CD4-positive, alpha-beta T cell treated with Interleukin-1 beta for 1 hour (primary cell): Measurements from ENCODE around the gene DOP1A.
A peak's percentile ranks its signal among the peaks of the same experiment; 100 is the strongest.

Source experiments
- DNase-seq, 2 donors: peaks; one replicate each; pipeline ENCODE4 v3.0.0-alpha.2; 2020 to 2022

The DOP1A gene

GRCh38 chr6:83067448-83068439, at the start of gene DOP1A:
Gene DOP1A, plus strand, starts transcription at chr6:83067671. Its CDS starts 29,307 bp downstream, at chr6:83096978.
- peak; percentile 95 to 96 for DNase-seq

GRCh38 chr6:83019741-83020140, 47.7 kb upstream of the DOP1A start:
- no peak for DNase-seq

DNA sequence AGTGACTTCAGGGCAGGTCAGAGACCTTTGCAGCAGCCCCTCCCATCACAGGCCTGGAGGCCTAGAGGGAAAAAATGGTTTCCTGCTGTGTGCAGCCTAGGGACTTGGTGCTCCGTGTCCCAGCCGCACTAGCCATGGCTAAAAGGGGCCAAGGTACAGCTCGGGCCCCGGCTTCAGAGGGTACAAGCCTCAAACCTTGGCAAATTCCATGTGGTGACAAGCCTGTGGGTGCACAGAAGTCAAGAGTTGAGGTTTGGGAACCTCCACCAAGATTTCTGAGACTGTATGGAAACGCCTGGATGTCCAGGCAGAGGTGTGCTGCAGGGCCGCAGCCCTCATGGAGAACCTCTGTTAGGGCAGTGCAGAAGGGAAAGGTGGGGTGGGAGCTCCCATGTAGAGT, 35.8 kb upstream of the DOP1A start:
- no peak for DNase-seq

- DNase-seq: no peak
These were observed 29.2 kb upstream of the DOP1A start for GRCh38 chr6:83038246-83038645.

DNA sequence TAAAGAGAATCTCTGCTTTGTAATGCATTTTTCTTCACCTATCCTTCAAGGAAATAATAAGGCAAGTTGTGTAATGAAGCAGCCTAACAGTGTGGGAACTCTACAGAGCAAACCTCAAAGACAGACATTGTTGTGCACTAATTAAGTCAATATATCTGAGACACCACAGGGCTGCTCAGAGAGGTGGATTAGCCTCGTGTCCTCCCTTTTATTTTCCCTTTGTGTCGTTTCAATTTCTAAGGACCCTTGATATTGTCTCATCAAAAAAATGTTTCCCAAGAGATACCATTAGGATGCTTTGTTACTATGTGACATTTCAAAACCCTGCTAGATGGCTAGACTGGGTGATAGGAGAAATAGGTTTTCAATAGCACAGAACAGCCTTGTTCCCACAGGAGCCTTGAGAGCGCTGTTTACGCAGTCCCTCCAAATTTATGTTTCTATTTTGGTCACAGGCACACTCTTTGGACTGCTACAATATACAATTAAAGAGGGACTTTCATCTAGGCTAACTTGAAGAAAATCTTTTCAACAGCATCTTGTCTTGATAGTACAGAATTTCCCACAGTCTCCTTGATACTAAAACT, 24.9 kb upstream of the DOP1A start:
- DNase-seq: no peak

DNA sequence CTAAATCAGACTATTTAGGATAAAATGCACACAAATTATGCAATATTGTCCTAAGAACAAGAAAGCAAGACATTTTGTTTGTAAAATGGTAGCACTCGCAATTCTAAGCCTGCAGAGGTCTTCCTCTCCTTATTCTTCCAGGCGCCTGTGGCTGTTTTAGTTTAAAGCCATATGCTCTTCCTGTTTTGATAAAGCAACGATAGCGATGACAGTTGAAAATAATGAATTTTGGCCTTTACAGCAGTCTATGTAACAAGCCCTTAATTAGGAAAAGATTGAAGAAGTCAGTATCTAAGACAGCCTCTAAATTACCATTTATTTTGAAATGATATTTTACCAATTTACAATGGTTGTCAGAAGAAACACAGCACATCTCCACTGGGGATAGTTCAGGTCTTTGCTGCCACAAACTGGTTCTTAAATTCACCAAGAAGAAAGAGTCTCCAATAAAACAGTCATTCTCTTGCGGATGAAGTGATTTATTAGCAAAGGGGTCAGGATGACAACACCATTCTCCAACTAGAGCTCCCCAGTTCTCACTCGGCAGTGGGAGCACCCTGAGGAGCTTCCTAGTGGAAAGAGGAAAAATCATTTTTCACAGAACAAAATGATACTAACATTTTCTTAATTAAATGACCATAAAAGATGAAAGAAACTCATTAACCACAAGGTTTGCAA, 23.2 kb upstream of the DOP1A start:
- no peak for DNase-seq

DNA sequence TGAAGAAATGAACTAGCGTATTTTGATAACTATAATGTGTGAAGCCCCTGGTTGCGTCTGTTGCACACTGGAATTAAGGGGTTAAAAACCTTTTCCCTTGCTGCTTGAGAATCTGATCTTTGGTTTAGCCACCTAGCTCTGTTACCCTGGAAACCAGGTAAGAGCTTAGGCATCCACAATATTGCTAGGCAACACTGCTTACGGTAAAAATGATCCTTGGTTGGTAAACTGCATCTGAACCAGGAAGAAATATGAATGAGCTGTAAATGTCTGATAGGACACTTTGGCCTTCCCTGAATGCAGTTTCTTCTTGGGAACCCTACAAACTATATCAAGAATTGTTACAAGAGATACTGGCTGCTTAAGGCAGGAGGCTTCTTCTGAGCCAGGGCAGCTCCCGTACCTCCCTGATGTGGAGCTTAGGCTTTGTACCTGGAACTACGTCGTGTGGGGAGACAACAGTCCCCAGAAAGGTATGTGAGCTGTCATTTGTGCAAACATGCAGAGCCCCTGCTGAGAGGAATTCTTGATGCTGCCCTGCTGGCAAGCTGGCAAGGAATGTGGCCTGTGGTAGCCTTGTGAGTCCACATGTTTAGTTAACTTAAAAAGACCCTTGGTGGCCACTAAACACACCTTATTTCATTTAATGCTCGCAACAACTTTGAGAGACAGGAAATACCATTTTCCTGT, 20.3 kb upstream of the DOP1A start:
- DNase-seq: no peak

DNA sequence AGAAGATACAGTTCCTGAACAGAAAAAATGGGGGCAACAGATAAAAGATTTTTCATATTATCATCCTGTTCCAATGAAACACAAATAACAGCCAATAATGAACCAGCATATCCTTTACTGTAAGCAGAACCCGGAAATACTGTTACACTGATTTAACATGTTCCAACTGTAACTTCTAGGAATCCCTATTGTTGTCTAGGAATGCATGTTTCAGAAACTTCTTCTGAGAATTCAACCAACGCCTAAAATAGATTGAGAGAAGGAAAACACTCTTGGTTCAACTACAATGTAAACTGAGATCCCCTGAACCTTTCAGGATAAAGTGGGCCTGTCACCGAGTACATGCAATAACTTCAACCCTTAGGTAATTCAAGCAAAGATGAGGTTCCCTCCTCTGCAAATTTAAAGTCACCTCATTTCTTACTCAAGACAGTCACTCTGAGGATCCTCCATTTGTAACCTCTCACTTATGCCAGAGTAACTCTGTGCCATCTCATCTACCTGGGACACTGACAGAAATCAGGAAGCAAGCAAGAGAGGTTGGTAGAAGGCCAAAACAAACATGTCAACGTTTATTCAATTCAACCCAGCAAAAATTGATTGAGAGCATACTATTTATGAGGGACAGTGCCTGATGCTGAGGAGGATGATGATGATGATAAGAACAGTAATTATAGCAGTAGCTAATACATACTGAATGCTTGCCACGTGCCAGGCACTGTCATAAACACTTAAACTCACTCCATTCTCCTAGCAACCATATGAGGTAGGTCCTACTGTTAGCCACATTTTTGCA, 15.9 kb upstream of the DOP1A start:
- DNase-seq: no peak

- DNase-seq: no peak
These were observed 13.8 kb upstream of the DOP1A start for GRCh38 chr6:83053678-83054077.

DNA sequence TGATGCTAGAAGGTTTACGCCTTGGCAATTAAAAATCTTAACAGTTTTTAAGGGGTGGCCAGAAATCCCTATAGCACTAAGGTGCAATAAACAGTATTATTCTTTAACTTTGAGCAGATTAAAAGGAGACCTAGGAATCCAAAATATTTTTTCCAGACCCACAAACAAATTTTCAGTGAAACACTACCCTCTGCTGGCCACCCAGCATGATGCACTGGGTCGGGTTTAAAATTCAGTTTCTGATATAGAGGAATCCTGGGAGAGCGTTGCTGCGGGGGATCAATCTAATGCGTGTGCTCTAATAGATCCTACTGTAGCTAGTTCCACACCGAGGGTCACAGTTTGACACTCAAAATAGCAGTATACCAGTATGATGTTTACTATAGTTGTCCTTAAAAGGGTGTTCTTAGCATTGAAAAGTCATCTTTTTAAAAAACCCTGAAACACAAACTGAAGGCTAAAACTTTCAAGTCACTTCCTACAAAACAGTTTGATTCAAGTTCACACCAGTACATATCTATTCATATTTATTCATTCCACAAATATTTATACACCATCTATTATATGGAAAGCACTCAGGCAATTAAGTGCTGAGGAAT, 12.0 kb upstream of the DOP1A start:
- peak; percentile 26 to 58 for DNase-seq

DNA sequence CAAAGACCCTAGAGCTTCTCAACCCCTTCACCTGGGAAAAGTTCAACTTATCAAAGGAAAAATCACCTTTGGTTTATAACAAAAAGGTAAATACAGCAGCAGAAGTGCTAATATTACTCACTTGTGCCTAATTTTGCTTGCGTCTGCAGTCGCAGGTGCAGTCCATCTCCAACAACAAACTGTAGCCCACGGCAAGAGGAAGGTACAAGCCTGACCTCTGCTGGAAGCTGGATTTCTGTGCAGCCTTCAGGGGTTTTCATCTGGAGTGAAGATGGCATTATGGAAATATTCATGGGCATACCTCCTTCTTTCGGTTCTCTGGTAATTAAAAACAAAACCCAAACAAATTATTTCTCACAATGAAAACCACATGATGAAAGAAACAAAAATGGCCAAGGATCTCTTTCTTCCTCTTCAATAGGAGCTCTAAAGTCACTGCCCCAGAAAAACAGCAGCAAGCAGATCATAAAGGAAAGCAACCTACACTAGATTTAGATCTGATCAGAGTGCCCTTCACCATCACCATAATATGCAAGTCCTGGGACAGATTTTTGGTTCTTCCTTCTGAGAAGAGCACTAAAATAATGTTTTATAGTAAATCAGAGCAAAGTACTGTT, 9.7 kb upstream of the DOP1A start:
- DNase-seq: peak; percentile 17 to 27

- no peak for DNase-seq
These were observed 6.3 kb upstream of the DOP1A start for GRCh38 chr6:83061190-83061589.

DNA sequence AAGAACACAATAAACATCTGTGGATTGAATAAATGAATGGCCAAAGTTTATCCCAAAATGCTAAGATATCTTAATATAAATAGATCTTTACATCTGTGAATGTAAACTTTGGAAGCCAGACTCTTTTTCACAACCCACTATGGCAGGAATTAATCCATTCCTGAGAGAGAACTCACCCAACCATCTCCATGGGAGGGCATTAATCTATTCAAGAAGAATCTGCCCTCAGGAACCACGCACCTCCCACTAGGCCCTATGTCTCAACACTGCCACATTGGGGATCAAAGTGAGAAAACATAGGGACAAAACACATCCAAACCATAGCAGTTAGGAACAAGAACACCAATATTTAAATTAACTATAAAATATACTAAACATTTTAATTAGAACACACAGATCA, 5.2 kb upstream of the DOP1A start:
- no peak for DNase-seq

DNA sequence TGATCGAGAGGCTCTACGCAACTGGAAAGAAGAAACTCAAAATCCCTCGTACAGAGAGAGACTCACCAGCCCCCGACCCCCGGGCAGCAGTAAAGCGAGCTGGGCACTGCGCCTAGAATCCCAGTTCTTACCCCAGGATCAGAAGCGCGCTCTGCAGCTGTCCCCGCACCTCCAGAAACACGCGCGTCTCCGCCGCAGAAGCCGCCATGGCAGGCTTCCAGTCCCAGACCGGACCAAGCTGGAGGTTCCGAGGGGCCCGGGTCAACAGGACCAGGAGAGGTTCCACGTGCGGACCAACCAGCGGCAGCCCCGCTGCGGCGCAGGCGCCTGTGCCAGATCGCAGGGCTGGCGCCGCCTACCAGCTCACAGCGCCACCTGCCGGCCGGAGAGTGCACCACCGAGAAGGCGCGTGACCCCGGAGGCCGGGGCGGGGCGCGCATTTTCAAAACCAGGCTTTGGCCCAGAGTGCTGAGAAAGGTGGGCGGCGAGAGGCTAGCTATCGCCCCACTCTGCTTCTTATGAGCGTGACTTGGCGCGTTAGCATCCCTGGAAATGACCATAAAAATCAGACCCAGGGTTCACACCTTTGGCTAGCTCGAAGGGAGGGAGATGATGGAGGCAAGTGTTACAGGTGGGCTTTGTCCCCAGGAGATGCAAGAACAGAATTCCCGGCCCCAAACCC, 1.8 kb upstream of the DOP1A start, which contains the start of gene UBE3D:
TSS of gene UBE3D (minus strand) at position 331 of the 682 bp plus-strand sequence. CDS start at position 208, 123 bp downstream.
- DNase-seq: peak; percentile 89 to 91

DNA sequence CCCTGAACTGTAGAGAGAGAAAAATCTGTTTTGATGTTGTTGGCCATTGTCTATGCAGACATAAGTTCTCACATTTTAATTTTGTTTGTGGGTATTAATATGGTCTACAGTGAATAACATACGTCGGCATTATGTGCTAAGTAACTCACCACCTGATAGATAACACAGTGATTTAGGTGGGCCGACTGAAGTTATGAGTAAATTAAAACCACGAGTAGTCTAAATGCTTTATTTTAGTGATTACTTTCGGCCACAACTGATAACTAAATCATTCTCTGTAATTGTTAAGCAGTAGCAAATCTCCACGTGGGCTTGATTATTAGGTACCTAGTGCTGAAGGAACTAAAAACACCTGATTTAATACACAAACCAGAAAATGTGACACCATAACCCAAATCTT, 1.1 kb downstream of the DOP1A start:
- DNase-seq: no peak

- no peak for DNase-seq
These were observed 2.2 kb downstream of the DOP1A start for GRCh38 chr6:83069633-83070032.

DNA sequence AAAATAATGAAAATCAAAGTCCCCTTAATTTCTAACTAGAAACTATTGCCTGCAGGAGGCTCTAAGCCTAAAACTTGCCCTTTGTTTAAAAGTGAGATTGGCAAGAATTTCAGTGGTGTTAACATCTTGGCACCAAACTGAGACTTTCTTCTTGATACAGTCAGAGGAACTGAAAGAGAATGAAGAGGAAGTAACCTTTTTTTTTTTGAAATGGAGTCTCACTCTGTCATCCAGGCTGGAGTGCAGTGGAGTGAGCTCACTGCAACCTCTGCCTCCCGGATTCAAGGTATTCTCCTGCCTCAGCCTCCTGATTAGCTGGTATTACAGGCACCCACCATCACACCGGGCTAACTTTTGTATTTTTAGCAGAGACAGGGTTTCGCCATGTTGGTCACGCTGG, 3.6 kb downstream of the DOP1A start:
- peak in 1 of 2 donors; percentile 1 for DNase-seq

DNA sequence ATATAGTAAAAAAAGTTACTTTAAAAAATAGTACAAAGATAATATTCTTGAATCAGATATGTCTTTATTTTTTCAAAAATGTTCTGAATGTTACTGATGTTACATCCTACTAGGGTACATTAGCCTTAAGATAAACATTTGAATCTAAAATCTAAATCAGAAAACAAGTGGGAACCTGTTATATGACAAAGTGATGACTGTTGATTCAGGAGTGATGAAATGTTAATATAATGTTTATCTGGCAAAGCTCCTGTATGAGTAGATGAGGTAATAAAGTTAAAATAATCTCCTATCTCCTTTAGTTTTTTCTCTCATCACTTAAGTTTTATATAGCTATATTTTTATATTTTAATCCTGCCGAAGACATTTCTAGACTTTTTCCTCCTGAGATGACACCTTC, 4.2 kb downstream of the DOP1A start:
- DNase-seq: no peak

DNA sequence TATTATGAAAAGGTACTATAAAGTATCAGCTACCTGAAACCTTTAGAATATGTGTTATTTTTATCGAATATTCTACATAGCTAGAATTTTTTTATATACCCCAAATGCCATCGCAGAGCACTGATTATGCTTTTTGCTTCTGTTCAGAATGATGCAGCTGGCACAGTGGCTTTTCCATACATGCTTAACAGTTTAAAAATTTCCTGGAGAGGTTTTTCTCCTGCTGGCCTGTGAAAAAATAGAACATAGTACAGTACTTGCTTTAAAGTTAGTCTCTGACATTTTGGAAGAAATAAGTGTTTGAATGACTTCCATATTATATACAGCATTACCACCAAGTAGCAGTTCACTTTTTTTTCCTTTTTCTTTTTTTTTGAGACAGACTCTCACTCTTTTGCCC, 5.3 kb downstream of the DOP1A start:
- no peak for DNase-seq

GRCh38 chr6:83073615-83074014, 6.1 kb downstream of the DOP1A start:
- DNase-seq: no peak

GRCh38 chr6:83083476-83083875, 16.0 kb downstream of the DOP1A start:
- DNase-seq: no peak
